Mesothelial cell of epicardium (in vitro differentiated cells): ENCODE measurements around the gene SPINK5. TPM values are rescaled to one million over a fixed set of nuclear protein-coding genes. Genes with fewer than 3 reads are reported as not detected.

ENCODE experiments used
- DNase-seq, 2 experiments: peaks; one replicate each; pipeline ENCODE4 v3.0.0; 2021; ENCODE audit warnings: low spot score in 2 of 2; ENCODE audit not compliant: unreplicated experiment in 2 of 2
- H3K27ac Mint-ChIP-seq: 2 replicates; pipeline ENCODE4 v1.8.0; 2021; ENCODE audit warnings: mixed read lengths
- H3K27me3 Mint-ChIP-seq: 2 replicates; pipeline ENCODE4 v1.8.0; 2021; ENCODE audit warnings: low read depth, mixed read lengths
- H3K36me3 Mint-ChIP-seq: 2 replicates; pipeline ENCODE4 v1.8.0; 2021; ENCODE audit warnings: mixed read lengths
- H3K4me1 Mint-ChIP-seq: 2 replicates; pipeline ENCODE4 v1.8.0; 2021; ENCODE audit warnings: mixed read lengths
- H3K4me3 Mint-ChIP-seq: 2 replicates; pipeline ENCODE4 v1.8.0; 2021; ENCODE audit warnings: mild to moderate bottlenecking, moderate library complexity, mixed read lengths
- H3K9me3 Mint-ChIP-seq: 2 replicates; pipeline ENCODE4 v1.8.0; 2021; ENCODE audit warnings: mixed read lengths
- total RNA-seq: library from RNA; stranded (reverse); gene quantifications from 3 replicates; pipeline ENCODE4 v1.2.1, GENCODE V29; 2021
- TF ChIP-seq, protein P1 (sequence below): fragments of 200-600 bp; sonication (generic); IDR thresholded peaks from one replicate; pipeline ENCODE4 v1.5.0; 2021; ENCODE audit warnings: antibody characterized with exemption; ENCODE audit not compliant: unreplicated experiment

Gene SPINK5, protein sequence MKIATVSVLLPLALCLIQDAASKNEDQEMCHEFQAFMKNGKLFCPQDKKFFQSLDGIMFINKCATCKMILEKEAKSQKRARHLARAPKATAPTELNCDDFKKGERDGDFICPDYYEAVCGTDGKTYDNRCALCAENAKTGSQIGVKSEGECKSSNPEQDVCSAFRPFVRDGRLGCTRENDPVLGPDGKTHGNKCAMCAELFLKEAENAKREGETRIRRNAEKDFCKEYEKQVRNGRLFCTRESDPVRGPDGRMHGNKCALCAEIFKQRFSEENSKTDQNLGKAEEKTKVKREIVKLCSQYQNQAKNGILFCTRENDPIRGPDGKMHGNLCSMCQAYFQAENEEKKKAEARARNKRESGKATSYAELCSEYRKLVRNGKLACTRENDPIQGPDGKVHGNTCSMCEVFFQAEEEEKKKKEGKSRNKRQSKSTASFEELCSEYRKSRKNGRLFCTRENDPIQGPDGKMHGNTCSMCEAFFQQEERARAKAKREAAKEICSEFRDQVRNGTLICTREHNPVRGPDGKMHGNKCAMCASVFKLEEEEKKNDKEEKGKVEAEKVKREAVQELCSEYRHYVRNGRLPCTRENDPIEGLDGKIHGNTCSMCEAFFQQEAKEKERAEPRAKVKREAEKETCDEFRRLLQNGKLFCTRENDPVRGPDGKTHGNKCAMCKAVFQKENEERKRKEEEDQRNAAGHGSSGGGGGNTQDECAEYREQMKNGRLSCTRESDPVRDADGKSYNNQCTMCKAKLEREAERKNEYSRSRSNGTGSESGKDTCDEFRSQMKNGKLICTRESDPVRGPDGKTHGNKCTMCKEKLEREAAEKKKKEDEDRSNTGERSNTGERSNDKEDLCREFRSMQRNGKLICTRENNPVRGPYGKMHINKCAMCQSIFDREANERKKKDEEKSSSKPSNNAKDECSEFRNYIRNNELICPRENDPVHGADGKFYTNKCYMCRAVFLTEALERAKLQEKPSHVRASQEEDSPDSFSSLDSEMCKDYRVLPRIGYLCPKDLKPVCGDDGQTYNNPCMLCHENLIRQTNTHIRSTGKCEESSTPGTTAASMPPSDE
- 19.8 to 20.8 TPM (median 19.8 TPM) in 3 replicates for total RNA-seq

DNA sequence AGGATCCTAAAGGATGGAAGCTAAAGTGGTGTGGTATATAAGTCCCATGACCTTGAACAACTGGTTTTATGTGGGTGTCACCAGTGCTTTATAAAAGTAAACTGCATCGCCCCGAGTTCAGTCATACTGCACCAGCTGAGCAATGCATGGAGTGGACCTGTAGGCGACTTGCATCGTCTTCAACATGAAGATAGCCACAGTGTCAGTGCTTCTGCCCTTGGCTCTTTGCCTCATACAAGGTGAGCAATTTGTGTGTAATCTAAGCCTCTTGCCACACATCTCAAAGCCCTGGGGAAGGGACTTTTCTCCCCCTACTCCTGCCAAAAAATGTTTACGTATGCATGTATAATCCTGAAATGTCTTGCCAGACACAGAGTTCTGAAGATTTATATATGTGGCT lies at the start of gene SPINK5:
SPINK5 (plus strand) TSS at position 120 of the 400 bp plus-strand sequence; CDS start at position 185, 65 bp downstream.
- Mint-ChIP-seq H3K27me3 (peaks cover 2% of the 10 kb centered on the region), H3K4me3 (no peak within 1 kb of the TSS), H3K36me3 (peaks cover 6% of the 10 kb centered on the region), H3K9me3 (no peaks in the 10 kb centered on the region), H3K27ac (peak within 1 kb of the TSS; percentile 6), H3K4me1 (peaks cover 6% of the 10 kb centered on the region)
- TF ChIP-seq, protein P1, sequence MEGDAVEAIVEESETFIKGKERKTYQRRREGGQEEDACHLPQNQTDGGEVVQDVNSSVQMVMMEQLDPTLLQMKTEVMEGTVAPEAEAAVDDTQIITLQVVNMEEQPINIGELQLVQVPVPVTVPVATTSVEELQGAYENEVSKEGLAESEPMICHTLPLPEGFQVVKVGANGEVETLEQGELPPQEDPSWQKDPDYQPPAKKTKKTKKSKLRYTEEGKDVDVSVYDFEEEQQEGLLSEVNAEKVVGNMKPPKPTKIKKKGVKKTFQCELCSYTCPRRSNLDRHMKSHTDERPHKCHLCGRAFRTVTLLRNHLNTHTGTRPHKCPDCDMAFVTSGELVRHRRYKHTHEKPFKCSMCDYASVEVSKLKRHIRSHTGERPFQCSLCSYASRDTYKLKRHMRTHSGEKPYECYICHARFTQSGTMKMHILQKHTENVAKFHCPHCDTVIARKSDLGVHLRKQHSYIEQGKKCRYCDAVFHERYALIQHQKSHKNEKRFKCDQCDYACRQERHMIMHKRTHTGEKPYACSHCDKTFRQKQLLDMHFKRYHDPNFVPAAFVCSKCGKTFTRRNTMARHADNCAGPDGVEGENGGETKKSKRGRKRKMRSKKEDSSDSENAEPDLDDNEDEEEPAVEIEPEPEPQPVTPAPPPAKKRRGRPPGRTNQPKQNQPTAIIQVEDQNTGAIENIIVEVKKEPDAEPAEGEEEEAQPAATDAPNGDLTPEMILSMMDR: no peak
- DNase-seq: no peak

DNA sequence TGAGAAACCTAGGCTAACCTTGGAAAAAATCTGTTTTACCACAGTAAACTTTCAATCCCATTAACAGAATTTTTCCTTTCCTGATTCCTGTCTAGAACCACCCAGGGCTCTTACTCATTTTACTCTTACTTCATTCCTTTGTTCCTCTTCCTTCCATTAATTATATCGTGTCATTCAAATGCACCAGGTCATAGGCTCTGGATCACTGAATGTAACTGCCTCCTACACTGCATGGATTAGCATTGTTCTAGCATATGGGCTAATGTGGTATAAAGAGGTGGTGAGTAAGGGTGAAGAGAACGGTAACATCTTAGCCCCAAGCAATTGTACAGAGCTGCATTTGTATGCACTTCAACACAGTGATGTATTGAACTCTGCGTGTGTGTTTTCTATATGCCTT lies 49.5 kb upstream of the SPINK5 start:
- no peak overlapping the region for H3K27ac Mint-ChIP-seq
- no peak overlapping the region for H3K4me3 Mint-ChIP-seq
- H3K27me3 Mint-ChIP-seq: no peaks in the 10 kb centered on the region
- TF ChIP-seq, protein P1: no peak
- DNase-seq: no peak
- no peaks in the 10 kb centered on the region for H3K9me3 Mint-ChIP-seq
- H3K4me1 Mint-ChIP-seq: peaks cover 16% of the 10 kb centered on the region
- H3K36me3 Mint-ChIP-seq: peaks cover 5% of the 10 kb centered on the region

DNA sequence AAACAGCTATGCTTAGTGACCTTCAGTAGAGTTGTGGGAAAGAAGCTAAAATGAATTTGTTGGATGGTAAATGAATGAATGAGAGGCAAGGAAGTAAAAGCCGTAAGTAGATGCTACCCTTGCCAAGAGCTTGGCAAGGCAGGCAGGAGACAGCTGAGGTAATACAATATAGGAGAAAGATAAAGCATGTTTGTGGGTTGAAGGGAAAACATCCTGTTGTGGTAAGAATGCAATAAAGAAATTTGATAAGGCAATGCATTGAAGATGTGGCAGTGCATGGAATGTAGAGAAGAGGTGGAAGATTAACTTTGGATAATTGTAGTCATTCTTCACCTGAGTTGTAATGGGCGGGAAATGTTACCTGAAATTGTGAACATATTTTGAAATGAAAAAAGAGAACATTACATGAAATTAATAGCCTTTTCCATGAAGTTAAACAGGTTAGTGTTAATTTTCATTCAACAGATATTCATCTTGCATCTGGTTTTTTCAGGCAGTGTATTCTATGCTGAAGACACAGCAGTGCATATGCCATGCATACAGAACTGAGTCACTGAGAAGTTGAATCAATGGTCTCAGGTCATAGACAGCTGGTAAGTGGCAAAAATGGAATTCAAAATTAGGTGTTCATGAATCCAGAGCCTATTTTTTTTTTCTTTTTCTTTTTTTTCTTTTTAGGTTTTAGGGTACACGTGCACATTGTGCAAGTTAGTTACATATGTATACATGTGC lies 43.4 kb upstream of the SPINK5 start:
- Mint-ChIP-seq H3K4me3 (no peak overlapping the region), H3K9me3 (peaks cover 11% of the 10 kb centered on the region), H3K4me1 (no peaks in the 10 kb centered on the region), H3K27me3 (no peaks in the 10 kb centered on the region), H3K36me3 (peaks cover 20% of the 10 kb centered on the region), H3K27ac (no peak overlapping the region)
- DNase-seq: no peak
- TF ChIP-seq, protein P1: no peak

DNA sequence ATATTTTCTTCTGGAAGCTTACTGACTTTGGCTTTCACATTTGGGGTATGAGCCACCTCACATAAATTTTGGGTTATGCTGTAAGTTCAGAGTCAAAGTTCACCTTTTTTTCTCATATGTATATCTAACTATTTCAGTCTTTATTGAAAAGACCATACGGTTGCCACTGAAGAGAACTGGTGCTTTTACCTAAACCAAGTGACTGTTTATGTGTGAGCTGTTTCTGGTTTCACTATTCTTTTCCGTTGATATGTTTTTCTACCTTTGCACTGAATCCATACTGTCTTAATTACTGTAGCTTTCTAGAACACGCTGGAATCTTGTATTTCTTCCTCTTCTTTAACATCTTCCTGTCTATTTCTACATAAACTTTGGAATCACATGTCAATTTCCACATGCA lies 36.3 kb upstream of the SPINK5 start:
- H3K27me3 Mint-ChIP-seq: no peaks in the 10 kb centered on the region
- H3K36me3 Mint-ChIP-seq: peaks cover 23% of the 10 kb centered on the region
- no peak overlapping the region for H3K4me3 Mint-ChIP-seq
- DNase-seq: no peak
- H3K4me1 Mint-ChIP-seq: no peaks in the 10 kb centered on the region
- no peak overlapping the region for H3K27ac Mint-ChIP-seq
- peaks cover 17% of the 10 kb centered on the region for H3K9me3 Mint-ChIP-seq
- TF ChIP-seq, protein P1: no peak

DNA sequence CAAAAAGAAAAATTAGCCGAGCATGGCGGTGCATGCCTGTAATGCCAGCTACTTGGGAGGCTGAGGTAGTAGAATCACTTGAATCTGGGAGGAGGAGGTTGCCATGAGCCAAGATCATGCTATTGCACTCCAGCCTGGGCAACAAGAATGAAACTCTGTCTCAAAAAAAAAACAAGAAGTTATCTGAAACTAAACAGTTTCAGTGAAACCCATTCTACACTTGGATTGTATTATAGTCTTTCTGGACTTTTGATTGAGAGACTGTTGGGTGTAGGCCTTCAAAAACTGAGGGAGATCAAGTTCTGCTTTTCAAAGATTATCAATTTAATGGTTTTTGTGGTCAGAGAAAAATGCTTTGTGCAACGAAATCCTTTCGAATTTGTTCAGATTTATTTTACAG lies 34.6 kb upstream of the SPINK5 start:
- Mint-ChIP-seq H3K4me1 (no peaks in the 10 kb centered on the region), H3K4me3 (no peak overlapping the region), H3K27me3 (no peaks in the 10 kb centered on the region), H3K27ac (no peak overlapping the region), H3K36me3 (peaks cover 23% of the 10 kb centered on the region), H3K9me3 (peaks cover 17% of the 10 kb centered on the region)
- DNase-seq: no peak
- TF ChIP-seq, protein P1: no peak
